Stimulated activated CD4-positive, alpha-beta T cell treated with anti-CD3 and anti-CD28 coated beads, Interleukin-2, amount 100 ng/mL, for 4 hours (primary cell): ENCODE data around the gene MPST.
"Not testable (repeated sequence)": the region's sequence is repeated elsewhere in the genome, so short reads cannot be mapped to it uniquely, and the experiment has no call there.

Source experiments
- DNase-seq: peaks from one replicate; pipeline ENCODE4 v3.0.0-alpha.2; 2020; ENCODE audit warnings: low read depth

MPST gene

DNA sequence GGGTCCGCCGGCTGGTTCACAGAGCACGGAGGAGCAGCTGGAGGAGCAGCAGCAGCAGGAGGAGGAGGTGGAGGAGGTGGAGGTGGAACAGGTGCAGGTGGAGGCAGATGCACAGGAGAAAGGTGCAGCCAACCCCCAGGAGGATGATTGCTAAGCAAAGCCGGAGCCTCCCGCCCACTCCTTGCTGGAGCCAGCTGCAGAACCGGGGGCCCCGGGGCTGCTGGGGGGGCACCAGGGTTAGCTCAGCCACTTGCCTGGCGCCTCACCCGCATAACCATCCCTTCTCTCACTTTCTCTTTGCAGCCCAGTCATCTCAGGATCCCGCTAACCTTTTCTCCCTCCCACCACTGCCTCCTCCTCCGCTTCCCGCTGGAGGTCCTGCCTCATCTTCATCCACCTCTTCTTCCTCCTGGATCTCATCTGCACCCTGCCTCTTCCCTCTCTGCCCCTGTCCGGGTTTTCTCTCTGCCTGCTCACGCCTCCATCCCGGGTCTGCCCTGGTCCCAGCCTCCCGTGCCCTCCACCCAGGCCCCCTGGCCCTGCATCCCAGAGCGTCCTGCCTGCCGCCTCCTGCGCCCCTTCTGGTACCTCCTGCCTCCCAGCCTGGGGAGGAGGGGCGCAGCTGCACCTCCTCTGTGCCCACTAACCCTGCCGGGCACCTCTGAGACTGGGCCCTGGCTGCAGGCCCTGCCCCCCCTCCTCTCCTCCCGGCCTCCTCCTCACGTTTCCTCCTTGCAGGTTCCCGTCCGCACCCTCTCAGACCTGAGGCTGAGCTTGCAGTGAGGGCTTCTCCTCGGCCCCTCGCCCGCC is 41.5 kb downstream of the MPST start:
- no peak for DNase-seq

GRCh38 chr22:37061611-37062375 is 42.3 kb downstream of the MPST start:
- DNase-seq, result no peak

DNA sequence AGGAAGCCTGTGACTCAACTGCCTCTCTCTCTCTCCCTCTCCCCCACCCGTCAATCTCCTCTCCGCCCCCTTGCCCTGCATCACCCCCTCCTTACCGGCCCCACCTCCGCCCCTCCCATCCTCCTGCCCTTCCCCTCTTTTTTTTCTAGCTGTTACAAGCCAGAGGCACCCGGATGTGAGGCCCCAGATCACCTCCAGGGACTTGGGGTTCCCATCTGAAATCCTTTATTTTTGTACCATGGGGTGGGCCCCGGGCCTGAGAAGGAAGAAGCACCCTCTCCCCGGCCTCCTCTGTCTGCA is 42.8 kb downstream of the MPST start:
- DNase-seq, result no peak

DNA sequence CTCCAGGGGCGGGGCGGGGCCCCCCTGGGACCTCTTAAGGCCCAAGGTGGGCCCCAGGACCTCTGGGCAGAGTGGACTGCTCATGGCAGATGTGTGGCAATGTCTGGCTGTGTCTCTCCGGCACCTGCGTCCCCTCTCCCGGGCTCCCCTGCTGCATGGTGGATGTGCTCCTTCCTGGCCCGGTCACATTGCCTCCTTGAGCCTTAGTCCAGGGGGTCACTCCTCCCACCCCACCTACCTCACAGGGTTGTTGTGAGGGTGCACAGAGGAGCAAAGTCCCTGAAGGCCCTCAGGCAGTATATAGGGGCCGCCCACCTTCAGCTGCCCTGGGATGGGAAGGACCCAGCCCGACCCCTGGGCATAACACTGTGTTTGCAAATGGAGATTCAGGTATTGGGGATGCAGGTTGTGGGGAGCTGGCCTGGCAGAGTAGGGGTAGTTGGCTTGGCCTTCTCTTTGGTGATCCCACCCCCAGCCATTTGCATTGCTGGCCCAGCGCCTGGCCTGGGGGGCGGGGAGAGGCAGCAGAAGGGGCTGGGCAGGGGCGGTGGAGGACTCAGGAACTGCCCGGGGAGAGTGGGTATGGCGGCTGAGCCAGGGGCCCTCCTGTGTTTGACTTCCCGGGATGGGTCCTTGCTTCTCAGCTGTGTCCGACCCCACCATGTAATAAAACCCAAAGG is 43.3 kb downstream of the MPST start:
- DNase-seq, result no peak

GRCh38 chr22:37063431-37064420 is 44.2 kb downstream of the MPST start:
- no peak for DNase-seq

GRCh38 chr22:37064553-37064952 is 45.0 kb downstream of the MPST start:
- no peak for DNase-seq

GRCh38 chr22:37065180-37065579 is 45.6 kb downstream of the MPST start:
- DNase-seq, result no peak

DNA sequence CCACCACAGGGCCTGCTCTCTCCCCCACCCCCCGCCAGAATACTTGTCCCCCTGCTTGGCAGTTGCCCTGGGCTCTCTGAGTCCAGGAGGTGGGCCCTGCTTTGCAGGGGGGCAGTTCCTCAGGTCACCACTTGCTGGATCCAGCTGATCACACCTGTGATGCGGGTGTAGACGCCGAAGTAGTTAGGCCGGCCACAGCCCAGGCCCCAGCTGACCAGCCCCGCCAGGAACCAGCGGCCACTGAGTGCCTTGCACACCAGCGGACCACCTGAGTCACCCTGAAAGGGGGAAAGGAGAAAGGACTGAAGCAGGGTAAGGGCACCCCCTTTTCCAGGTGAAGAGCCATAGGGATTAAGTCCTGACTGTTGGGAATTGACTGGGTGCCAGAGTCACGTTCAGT is 46.4 kb downstream of the MPST start:
- DNase-seq, result no peak

DNA sequence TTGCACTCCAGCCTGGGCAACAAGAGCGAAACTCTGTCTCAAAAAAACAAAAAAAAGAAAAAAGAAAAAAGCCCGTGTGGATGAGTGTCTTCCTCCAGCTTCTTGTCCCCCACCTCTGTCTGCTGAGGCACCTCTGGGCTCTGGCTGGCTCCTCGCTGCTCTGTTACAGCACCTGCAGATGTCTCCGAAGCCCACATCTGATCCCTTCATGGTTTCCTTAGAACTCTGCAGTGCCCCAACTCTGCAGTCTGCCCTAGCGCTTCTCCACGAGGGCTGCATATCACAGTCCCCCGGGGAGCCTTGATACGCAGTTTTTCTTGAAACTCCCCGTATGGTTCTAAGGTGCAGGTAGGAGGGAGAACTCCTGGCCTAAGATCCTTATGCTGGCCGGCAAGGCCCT is 47.9 kb downstream of the MPST start:
- no peak for DNase-seq

DNA sequence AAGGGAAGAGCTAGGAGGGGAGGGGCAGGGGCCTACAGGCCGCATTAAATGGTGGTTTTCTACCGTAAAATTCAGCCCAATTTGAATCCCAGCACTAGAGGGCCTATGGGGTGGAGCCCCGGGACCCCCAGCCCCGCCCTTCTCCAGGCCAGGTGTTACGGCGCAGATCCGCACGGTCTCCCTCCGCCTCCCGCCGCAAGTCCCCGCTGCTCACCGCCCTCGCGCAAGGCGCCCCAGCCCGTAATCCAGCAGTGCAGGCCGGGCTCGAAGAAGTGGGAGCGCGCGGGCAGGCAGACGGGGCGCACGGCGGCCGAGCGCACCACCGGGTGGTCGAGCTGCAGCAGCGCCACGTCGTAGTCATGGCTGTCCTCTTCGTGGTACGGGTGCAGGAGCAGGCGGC is 49.3 kb downstream of the MPST start:
- DNase-seq, result no peak

DNA sequence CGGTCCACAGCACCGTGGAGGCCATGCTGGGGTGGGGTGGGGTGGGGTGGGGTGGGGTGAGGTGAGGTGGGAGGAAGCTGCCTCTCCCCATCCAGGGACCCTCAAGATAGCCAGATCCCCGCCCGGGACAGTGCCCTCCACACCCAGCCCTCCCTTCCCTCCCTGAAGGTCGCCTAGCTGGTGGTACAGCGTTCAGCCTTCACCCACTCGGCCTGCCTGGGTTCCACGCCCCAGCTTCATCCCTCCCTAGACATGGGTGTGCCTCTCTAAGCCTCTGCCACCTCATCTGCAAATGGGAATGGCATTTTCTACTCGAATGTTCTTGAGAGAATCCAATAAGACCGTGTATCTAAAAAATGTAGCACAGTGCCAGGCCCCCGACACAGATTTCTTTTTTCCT is 49.8 kb downstream of the MPST start:
- DNase-seq, result no peak

- no peak for DNase-seq
Measured at GRCh38 chr22:37069719-37070118, 50.2 kb downstream of the MPST start.

DNA sequence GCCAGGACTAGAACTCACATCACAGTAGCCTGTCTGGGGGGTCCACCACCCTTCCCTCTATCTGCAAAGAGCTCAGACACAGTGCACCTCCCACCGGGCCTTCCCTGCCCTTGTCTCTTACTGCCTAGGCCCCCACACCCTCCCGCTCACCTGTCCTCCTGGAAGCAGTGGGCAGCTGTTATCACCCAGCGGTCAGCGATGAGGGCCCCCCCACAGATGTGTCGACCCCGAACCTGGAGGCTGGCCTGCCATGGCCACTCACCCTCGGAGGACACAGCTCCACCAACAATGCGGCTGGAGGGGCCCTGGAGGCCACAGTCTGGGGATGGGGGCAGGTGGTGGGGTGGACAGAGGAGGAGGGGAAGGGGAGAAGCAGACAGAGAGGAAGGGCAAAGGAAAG is 50.8 kb downstream of the MPST start:
- no peak for DNase-seq

DNA sequence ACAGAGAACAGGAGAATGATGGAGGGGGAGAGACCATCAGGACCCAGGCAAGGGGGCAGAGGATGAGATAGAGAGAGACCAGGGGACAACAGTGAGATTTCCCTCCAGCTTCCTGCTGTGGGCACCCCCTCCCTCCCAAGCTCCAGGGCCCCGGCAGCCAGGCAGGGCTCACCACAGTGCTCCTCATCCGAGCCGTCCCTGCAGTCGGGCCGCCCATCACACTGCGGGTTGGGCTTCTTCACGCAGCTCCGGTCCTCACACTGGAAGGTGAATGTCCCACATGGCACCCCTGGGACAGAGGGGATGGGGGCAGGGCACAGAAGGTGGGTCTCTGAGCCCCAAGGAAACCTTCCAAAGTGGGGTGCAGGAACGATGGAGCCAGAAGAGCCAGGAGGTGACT is 51.2 kb downstream of the MPST start:
- no peak for DNase-seq

DNA sequence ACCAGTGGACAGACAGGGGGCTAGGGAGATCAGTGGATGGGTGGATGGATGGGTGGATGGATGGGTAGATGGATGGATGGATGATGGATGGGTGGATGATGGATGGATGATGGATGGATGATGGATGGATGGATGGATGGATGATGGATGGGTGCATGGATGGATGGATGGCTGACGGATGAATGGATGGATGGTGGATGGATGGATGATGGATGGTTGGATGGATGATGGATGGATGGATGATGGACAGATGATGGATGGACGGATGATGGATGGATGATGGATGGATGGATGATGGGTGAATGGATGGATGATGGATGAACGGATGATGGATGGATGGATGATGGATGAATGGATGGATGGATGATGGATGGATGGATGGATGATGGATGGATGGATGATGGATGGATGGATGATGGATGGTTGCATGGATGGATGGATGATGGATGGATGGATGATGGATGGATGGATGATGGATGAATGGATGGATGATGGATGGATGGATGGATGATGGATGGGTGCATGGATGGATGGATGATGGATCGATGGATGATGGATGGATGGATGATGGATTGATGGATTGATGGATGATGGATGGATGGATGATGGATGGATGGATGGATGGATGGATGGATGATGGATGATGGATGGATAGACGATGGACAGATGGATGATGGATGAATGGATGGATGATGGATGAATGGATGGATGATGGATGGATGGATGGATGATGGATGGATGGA is 52.5 kb downstream of the MPST start:
- DNase-seq, result not testable (repeated sequence)

DNA sequence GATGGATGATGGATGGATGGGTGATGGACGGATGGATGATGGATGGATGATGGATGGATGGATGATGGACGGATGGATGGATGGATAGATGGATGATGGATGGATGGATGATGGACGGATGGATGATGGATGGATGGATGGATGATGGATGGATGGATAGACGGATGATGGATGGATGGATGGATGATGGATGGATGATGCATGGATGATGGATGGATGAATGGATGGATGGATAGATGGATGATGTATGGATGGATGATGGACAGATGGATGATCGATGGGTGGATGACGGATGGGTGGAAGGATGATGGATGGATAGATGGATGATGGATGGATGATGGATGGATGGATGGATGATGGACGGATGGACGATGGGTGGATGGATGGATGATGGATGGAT is 53.1 kb downstream of the MPST start:
- no peak for DNase-seq

DNA sequence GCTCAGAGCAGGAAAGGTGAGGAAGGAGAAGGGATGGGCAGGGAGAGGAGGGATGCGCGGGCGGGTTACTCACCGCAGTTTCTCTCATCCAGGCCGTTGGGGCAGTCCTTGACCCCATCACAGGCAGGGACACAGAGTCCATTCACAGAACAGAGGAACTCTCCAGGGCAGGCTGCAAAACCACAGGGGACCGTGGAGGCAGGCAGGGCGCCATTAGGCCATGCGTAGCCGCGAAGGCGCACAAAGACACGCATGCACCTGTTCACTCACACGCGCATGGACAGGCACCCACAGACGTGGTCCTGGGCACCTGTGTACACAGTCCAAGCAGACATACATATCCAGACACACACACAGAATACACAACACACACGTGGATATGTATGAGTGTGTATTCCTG is 55.0 kb downstream of the MPST start:
- no peak for DNase-seq

DNA sequence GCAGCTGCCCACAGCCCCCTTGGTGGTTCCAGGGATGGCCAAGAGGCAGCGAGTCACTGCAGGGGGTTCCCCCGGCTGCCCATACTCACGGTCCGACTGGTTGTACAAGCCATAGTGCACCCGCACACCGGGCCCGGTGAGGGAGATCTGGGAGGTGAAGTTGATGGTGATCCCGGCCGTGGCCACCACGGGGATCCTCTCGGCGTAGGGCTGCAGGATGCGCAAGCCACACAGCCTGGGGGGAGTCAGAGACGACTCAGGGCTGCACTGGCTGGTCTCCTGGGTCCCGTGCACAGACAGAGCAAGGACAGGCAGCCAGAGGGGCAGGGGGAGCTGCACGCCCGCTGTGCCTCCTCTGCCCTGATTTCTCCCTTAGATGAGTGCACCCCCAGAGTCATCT is 55.5 kb downstream of the MPST start:
- DNase-seq, result no peak

- no peak for DNase-seq
Measured at GRCh38 chr22:37075822-37076433, 56.4 kb downstream of the MPST start.

DNA sequence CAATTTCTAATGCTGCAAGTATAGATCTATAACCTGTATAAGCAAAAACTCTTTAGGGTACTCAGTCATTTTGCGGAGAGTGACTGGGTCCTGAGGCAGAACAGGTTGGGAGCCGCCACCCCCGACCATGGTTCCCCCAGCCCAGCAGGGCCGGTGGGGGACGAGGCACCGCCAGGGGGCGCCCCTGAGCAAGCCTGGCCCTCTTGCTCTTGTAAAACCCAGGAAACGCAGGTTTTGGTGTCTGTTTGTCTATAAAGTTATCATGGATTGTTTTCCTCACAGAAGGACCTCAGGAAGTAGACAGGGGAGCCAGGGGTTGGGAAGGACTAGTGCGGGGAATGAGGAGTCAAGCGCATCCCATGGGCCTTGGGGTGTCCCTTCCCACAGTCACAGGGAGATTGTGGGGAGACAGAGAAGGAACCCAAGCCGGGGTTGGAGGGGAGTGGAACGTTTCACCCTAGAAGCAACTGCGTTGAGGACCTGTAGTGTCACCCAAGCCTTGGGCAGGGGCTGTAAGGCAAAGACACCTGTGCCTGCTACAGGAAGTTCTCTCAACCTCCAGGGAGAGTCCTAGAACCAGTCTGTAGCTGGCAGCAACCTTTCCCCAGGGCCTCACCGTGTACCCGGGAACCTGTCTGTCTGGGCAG is 58.4 kb downstream of the MPST start:
- peak; percentile 80 for DNase-seq
